Right renal cortex interstitium (tissue), 3 donors: ENCODE data around the gene CNOT6. TPM values are rescaled to one million over a fixed set of nuclear protein-coding genes. Genes with fewer than 3 reads are reported as not detected.
"Not testable (repeated sequence)": the region's sequence is repeated elsewhere in the genome, so short reads cannot be mapped to it uniquely, and the experiment has no call there.

Source experiments
- DNase-seq, 3 donors: peaks; one replicate each; pipeline ENCODE4 v3.0.0-alpha.2; 2013; ENCODE audit warnings: low read depth in 3 of 3, low spot score in 2 of 3
- polyA plus RNA-seq, 3 donors: library from polyadenylated mRNA; unstranded; fragments of 120-200 nt; gene quantifications; one replicate each; pipeline ENCODE4 v1.2.1, GENCODE V29; 2013; ENCODE audit not compliant: insufficient read length in 3 of 3

CNOT6 gene
- 10 to 100 TPM; 57.3 to 62.6 (median 62.4) TPM for polyA plus RNA-seq

DNA sequence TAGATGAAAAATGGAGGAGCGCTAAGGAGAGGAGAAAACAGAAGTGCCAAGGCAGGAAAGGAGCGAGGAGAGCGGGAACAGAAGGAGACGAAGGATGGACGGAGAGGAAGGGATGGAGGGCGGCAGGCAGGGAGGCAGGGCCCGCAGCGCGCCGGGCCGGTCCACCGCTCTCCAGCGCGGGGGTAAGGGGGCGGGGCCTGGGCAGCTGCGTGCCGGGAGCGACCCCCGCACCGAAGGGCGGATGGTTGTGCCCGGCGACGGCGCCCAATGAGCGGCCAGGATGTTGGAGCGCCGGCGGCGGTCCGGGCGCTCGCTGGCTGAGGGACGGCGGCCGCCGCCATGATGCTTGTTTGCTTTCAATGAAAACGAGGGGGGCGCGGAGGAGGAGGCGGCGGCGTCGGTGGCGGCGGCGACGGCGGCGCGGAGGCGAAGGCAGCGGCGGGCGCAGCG, at the start of gene CNOT6:
Gene CNOT6 (plus strand): TSS at position 320 of the 450 bp plus-strand sequence. CDS start 34,898 bp downstream, outside the sequence.
- peak; percentile 74 to 90 (median 89) for DNase-seq

DNA sequence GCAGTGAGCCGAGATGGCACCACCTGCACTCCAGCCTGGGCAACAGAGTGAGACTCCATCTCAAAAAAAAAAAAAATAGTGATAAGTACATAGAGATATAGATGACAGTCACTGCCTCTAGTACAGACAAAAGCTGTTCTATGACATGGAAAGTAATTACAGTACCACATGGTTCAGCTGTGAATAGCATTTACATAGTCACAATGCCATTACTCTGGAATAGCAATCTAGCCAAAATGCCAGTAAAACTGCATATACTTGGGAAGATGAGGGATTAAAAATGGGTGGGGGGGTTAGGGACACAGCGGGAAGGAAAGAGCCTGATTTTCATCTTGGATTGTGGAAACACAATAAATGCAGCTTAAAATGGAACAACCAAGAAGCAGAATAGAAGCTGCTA, 39.4 kb upstream of the CNOT6 start:
- DNase-seq, result no peak

DNA sequence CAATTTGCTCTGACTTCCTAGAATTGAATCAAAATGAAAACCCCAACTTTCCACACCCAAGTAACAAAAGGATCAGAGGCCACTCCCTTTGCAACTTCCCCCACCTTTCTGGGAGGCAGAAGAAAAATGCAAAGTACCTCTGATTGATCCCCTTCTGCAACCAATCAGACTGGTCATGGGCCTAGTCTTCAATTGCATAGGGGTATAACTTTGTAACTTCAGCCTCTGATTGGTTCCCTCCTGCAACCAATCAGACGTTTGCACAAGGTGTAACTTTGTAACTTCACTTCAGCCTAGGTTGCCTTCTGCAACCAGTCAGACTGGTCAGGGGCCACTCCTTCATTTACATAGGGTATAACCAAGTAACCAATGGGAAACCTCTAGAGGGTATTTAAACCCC, 38.3 kb upstream of the CNOT6 start:
- DNase-seq, result no peak

DNA sequence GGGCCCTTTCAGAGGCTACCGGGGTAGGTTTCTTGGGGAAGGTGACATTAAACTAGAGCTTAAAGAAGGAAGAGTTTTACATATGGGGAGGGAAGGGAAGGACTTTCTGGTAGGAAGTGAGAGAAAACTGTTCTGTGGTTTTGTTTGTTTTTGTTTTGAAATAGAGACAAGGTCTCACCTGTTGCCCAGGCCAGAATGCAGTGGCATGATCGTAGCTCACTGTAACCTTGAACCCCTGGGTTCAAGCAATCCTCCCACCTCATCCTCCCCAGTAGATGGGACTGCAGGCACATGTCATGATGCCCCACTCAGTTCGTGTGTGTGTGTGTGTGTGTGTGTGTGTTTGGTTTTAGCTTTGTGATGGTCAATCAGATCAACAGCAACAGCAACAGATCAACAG, 37.4 kb upstream of the CNOT6 start:
- DNase-seq, result no peak

DNA sequence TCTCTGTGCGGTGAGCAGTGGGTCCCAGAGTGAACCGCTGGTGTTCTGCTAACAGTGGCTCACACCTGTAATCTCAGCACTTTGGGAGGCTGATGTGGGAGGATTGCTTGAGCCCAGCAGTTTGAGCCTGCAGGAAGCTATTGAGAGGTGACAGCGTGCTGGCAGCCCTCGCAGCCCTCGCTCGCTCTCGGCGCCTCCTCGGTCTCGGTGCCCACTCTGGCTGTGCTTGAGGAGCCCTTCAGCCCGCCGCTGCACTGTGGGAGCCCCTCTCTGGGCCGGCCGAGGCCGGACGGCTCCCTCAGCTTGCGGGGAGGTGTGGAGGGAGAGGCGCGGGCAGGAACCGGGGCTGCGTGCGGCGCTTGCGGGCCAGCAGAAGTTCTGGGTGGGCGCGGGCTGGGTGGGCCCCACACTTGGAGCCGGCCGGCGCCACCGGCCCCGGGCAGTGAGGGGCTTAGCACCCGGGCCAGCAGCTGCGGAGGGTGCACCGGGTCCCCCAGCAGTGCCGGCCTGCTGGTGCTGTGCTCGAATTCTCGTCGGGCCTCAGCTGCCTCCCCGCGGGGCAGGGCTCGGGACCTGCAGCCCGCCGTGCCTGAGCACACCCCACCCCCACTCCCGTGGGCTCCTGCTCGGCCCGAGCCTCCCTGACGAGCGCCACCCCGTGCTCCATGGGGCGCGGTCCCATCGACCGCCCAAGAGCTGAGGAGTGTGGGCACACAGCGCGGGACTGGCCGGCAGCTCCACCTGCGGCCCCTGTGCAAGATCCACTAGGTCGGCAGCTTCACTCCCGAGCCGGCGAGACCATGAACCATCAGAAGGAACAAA, 35.1 kb upstream of the CNOT6 start:
- DNase-seq, result not testable (repeated sequence)

DNA sequence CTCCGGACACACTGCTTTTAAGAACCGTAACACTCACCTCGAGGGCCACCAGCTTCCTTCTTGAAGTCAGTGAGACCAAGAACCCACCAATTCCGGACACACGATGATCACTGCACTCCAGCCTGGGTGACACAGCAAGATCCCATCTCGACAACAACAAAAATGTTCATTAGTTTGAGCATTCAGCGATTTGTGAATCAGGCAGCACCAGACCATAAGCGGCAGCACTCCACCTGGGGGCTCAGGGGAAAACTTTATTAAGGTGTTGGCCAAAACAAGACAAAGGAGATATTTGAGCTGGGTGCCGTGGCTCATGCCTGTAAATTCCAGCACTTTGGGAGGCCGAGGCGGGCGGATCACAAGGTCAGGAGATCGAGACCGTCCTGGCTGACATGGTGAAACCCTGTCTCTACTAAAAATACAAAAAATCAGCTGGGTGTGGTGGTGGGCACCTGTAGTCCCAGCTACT, 34.5 kb upstream of the CNOT6 start:
- not testable (repeated sequence) for DNase-seq

DNA sequence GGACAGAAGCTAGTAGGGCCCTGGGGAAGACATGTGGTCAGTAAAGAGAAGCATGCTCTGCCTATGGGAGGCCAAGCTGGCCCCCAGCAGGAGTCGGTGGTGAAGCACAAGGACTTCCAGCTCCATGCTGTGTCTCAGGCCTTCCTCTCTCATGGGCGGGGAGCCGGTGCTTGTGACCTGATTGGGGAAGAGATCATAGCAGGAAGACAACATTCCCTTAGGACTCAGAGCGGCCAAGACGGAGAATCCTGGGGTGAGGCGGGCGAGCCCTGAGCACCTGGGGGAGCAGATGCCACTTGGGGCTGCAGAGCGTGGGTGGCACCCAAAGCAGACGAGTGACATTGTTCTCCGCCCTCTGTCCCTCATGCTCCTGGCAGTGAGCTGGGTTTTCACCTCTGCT, 33.3 kb upstream of the CNOT6 start:
- no peak for DNase-seq

DNA sequence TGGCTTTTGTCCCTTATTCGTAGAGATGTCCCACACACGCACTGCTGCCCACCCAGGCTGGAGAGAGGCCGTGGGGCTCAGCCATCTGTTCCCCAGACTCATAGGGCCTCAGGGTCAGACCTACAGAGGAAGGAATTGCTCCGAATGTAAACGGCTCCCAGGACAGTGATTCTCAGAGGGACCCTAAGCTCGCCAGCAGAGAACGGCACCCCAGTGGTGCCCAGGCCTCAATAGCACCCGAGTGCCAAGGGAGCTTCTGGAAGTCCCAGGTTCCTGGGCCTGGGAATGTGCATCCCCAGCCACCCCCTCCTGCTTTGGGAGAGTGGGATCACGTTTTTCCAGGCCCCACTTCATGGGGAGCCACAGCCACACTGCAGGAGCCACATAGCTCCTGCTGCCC, 32.9 kb upstream of the CNOT6 start:
- DNase-seq, result no peak

DNA sequence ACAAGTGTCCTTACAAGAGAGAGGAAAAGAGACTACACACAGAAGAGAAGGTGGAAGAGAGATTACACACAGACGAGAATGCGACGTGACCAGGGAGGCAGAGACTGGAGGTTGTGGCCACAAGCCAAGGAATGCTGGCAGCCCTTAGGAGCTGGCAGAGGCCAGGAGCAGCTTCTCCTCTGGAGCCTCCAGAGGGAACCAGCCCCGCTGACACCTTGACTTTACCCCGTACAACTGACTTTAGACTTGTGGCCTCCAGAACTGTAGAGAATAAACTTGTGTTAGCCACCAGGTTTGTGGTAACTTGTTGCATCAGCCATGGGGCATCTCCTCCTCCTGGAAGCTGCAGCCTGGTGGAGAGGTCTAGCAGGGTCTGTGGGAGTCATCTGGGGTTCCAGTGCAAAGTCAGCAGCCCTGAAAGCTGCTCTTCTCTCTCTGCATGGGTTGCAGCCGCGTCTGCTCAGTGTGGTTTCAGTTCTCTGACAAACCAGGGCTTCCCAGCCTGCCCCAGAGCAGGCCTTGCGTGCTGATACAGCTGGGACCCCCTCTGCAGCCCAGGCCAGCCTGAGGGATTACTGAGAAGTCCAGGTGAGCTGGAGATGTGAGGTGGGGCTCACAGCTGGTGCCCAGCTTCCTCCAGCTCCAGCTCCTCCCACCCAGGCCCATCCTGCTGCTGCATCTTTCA, 30.8 kb upstream of the CNOT6 start:
- no peak for DNase-seq

DNA sequence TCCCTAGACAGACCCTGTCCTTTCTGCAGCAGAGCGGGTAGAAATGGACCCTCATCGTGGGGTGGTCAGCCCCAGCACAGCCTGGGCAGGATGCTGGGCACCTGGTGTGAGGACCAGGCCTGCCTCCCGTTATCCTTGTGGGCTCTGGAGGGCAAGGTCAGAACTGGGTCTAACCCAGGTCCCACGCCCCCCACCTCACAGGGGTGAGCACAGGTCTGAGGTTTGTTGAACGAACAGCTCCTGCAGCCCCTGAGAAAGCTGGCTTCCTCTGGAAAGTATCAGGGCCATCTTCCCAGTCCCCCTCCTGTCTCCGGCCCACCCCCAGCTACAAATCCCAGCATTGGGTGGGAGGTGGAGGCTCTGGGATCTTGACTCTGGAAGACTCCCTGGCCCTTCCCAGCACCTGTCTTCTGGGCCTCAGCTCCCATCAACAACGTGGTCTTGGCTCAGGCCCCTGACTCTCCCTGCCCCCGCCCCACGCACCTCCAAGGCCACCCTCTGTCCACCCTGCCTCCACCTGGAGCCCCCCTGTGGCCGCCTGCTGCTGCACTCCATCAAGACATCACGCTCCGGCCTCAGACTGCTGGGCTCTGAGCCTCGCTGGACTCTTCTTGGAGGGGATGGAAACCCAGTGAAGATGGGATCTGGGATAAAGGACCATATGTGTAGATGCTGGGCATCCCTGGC, 30.1 kb upstream of the CNOT6 start:
- DNase-seq, result no peak

DNA sequence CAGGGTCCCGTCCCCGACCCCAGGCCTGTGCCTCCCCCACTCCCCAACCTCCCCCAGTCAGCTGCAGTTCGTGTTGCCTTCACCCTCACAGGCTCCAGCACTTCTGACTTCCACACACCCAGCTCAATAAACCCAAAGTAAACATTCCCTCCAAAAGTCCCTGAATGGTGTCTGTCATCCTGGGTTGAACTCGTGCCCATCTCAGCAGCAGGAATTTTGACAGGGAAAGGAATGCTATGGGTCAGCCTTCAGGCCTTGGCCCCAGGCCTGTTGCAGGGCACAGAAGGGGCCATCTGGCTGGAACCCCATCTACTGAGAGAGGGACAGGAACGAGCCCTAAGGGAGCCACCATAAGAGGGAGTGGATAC, 29.6 kb upstream of the CNOT6 start:
- DNase-seq, result no peak

DNA sequence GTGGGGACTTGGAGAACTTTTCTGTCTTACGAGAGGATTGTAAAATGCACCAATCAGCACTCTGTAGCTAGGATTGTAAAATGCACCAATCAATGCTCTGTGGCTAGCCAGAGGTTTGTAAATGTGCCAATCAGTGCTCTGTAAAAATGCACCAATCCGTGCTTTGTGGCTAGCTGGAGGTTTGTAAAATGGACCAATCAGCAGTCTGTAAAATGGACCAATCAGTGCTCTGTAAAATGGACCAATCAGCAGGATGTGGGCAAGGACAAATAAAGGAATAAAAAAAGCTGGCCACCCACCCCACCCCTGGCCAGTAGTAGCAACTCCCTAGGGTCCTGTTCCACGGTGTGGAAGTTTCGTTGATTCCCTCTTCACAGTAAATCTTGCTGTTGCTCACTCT, 29.1 kb upstream of the CNOT6 start:
- not testable (repeated sequence) for DNase-seq

DNA sequence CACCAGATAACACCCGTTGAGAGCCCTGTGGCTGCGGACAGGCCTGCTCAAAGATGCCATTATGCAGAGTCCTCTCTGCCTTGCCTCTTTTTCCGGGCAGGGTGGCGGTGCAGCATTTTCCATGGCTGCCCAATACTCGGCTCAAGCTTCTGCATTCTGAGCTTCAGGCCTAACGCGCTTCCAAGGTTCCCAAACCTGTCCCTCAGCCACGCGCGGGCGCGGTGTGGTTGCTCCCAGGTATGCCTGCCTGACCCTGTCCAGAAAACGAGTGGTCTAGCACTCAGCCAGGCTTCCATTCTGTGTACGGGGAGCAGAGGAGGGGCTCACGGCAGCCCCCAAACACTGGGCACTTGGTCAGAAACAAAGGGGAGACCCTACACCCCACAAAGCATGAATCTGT, 27.9 kb upstream of the CNOT6 start:
- no peak for DNase-seq

DNA sequence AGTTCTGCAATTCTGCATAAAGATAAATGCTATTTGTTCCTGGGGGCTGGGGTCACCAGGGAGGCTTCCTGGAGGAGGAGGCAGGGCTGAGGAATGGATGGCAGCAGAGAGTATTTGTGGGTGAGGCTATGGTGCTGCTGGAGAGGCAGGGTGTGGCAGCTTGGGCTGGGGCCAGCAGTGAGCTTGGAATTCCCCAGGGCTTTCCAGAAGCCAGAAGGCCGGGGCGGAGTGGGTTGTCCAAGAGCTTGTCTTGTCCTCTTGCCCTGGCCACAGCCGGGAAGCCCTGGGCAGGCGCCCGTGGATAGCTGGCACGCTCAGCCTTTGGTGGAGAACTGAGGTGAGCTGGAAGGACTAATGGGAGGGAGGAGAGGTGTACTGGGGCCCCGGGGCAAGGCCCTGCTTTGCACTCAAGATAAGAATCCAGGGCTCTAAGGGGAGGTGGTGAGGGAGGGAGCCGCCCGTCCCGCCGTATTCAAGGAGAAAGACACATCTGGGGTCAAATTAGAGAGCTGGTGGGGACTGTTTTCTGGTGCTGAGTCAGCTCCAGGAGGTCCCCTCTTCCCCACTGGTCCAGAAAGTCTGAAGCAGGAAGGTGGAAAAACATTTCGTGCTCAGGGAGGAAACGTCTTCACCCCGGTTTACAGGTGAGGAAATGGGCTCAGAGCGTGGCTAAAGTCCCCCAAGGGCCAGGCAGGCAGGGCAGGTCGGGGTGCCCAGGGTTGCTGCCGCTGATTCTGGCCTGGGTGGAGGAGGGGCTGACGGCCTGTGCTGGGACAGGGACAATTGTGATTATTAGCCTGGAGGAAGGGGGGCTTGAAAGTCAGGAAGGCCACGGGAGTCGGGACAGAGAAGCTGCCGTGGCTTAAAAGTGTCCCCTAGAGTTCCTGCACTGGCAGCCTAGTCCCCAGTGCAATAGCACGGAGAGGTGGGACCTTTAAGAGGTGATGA, 26.9 kb upstream of the CNOT6 start:
- no peak for DNase-seq

DNA sequence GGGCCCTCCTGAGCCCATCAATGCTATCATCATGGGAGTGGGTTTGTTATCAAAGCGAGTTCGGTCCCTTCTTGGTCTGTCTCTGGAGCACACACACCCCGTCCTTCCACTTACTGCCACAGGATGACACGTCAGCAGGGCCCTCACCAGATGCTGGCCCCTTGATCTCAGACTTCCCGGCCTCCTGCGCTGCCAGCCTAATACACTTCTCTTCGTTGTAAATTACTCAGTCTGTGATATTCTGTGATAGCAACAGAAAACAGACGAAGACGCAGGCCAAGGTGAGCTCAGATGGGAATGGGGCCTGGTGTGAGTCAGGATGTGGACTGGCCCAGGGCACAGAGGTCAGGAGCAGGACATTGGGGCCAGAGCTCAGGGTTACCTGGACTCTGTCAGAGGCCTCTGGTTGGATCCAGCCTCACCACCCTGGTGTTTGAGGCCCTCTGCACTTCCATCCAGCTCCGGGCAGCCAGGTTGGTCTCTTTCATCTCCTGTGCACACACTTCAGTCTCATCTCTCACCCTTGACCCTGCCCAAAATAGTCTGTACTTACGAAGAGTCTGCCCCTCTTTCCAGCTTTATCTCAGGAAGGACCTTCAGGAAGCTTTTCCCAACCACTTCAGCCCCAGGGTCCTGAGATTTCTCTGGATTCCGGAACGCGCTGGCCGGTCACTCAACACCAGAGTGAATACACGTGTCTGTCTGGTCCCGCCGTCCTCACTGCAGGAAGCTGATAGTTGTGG, 26.0 kb upstream of the CNOT6 start:
- DNase-seq, result no peak

DNA sequence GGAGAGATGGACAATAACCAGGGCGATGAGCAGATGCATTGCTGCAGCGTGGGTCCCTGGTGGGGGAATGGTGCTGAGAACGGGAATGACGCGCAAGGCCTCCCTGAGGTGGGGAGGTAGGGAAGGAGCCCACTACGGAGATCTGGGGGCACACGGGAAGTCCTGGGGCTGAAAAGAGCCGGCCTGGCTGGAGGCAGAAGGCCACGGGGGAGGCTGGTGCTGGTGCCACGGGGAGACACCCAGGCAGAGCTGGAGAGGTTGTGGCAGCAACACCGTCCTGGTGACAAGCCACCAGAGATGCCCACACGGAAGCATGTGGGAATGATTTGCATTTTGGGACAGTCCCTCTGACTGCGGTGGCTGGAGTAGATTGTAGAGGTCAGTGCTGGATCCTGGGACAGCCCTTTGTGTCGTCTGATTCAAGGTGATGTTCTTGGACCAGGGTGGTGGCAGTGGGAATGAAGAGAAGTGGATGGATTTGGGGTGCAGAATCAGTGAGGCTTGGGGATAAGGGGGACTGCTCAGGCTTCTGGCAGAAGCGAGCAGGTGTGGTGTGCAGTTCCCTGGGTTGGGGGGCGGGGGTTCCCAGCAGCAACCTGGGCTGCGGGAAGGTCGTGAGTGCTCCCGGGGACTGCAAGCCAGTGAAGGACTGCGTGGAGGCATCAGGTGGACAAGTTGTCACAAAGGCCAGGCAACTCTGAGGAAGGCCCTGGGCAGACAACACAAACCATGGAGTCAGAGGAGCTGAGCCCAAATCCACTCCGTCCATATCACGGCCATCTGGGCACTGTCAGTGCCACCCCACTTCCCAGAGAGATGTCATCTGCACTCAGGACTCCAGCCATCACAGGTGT, 25.2 kb upstream of the CNOT6 start:
- no peak for DNase-seq

DNA sequence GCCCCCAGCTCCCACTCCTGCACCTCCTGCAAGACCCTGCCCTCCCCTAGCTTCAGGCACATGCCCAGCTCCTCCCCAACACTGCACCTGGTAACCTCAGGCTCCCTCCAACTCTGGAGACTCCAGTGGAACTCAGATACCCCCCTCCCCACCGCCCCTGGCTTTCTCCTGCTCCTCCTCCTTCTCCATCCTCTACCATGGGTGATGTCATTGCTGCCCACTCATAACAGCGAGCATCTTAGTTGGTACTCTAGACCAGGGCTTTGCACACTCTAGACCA, 24.7 kb upstream of the CNOT6 start:
- DNase-seq, result no peak

DNA sequence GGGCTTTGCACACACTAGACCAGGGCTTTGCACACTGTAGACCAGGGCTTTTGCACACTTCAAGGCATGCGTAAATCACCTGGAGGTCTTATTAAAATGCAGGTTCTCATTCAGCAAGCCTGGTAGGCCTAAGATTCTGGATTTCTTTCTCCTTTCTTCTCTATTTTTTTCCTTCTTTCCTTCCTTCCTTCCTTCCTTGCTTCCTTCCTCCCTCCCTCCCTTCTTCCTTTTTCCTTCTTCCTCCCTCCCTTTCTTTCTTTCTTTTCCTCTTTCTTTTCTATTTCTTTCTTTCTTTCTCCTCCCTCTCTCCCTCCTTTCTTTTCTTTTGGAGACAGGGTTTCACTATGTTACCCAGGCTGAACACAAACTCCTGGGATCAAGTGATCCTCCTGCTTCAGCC, 24.3 kb upstream of the CNOT6 start:
- DNase-seq, result no peak

DNA sequence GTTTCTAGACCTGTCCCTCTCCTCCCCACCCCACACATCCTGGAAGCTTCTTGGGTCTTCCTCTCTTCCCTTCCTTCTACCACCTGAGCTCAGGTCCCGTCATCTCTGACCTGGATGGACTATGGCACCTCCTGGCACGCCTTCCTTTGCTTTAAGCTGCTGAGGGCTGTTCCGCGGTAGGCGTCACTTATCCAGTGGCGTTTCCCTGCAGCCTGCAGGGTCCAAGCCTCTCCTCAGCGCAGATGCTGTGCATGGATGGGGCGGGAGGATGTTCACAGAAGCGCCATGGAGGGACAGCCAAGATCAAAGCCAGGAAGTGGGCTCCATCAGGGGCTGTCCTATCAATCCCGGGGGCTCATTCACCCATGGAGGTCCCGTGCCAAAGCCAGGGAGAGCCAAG, 23.8 kb upstream of the CNOT6 start:
- DNase-seq, result no peak
